HEK293 (cell line): ENCODE data around the gene GALNS.

Experiments
- KLF10 ChIP-seq: fragments of 450-650 bp; IDR thresholded peaks from 2 replicates; pipeline ENCODE4 v1.5.1; 2018; ENCODE audit warnings: missing biosample characterization, mild to moderate bottlenecking, missing genetic modification characterization
- PBX3 ChIP-seq: sonication (generic); formaldehyde crosslinking; IDR thresholded peaks from 2 replicates; pipeline ENCODE4 v1.8.1; 2022; ENCODE audit warnings: mild to moderate bottlenecking, moderate library complexity, missing genetic modification reagents
- REPIN1 ChIP-seq: fragments of 450-650 bp; formaldehyde crosslinking; IDR thresholded peaks from 2 replicates; pipeline ENCODE4 v1.5.1; 2017; ENCODE audit warnings: missing biosample characterization, missing genetic modification characterization, low read depth
- SP2 ChIP-seq: fragments of 450-650 bp; formaldehyde crosslinking; IDR thresholded peaks from 2 replicates; pipeline ENCODE4 v1.5.1; 2016; ENCODE audit warnings: missing biosample characterization, missing genetic modification characterization
- TCF7L2 ChIP-seq: IDR thresholded peaks from 2 replicates; pipeline ENCODE4 v1.6.1; 2011; ENCODE audit warnings: low read depth, mild to moderate bottlenecking, inconsistent platforms, low read length, moderate library complexity, borderline replicate concordance
- ZBTB1 ChIP-seq: fragments of 450-650 bp; formaldehyde crosslinking; IDR thresholded peaks from 2 replicates; pipeline ENCODE4 v1.5.1; 2016; ENCODE audit warnings: missing biosample characterization, missing genetic modification characterization
- ZNF221 ChIP-seq: fragments of 450-650 bp; formaldehyde crosslinking; IDR thresholded peaks from 2 replicates; pipeline ENCODE4 v1.5.1; 2017; ENCODE audit warnings: missing biosample characterization, missing genetic modification characterization, borderline replicate concordance
- ZNF26 ChIP-seq: fragments of 450-650 bp; formaldehyde crosslinking; IDR thresholded peaks from 2 replicates; pipeline ENCODE4 v1.5.1; 2016; ENCODE audit warnings: missing biosample characterization, missing genetic modification characterization
- ZNF274 ChIP-seq, 2 experiments: fragments of 200-500 bp in 1 of 2; fragments of 450-650 bp in 1 of 2; sonication (Bioruptor generic) in 1 of 2; formaldehyde crosslinking in 1 of 2; IDR thresholded peaks; 2 replicates each; pipeline versions ENCODE4 v1.5.1 to v1.6.1; 2014 to 2016; ENCODE audit warnings: borderline replicate concordance in 1 of 2, inconsistent platforms in 1 of 2, low read length in 1 of 2, missing biosample characterization in 1 of 2, missing genetic modification characterization in 1 of 2
- ZNF449 ChIP-seq: fragments of 450-650 bp; formaldehyde crosslinking; IDR thresholded peaks from 2 replicates; pipeline ENCODE4 v1.5.1; 2017; ENCODE audit warnings: missing biosample characterization, mild to moderate bottlenecking, missing genetic modification characterization, moderate library complexity
- ZNF501 ChIP-seq: fragments of 450-650 bp; formaldehyde crosslinking; IDR thresholded peaks from 2 replicates; pipeline ENCODE4 v1.5.1; 2016; ENCODE audit warnings: missing biosample characterization, missing genetic modification characterization
- TF ChIP-seq, protein P1 (sequence below): fragments of 450-650 bp; formaldehyde crosslinking; IDR thresholded peaks from 2 replicates; pipeline ENCODE4 v1.5.1; 2016; ENCODE audit warnings: missing biosample characterization, missing genetic modification characterization

DNA sequence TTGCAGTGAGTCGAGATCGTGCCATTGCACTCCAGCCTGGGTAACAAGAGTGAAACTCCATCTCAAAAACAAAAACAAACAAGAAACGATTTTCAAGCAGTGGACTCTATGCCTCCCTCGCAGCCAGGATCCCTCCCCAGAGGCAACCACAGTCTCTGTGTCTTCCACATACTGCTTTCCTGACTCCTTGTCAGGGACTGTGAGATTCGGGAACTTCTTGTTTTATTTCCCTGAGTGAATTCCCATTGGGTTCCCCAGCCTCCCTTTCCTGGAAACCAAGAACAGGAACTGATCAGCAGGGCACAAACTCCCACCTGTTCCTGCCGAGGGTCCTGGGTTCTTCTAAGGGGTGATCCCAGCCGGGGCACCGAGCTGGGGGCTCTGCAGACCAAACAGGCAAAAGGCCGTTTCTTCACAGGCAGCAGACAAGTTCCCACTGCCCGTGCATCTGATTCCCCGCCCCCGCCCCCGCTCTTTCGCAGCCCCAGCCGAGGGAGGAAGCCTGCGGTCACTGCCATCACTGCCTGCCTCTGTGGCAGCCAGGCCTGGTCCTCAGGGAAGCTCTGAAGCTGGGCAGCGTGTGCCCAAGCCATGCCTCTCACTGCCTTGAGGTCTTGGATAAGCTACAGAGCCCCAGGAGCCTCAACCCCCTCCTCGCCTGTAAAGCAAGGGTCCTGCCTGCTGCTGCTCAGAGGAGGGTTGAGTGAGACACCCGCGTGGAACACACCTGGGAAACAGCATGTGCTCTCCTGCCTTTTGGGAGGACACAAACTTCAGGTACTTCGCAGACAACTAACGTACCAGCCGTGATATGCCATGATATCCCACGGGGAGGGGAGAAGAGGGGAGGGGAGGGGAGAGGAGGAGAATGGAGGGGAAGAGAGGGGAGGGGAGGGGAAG, 66.2 kb downstream of the GALNS start:
- TF ChIP-seq ZNF221 (tag by site-specific recombination): no peak
- TF ChIP-seq, protein P1, sequence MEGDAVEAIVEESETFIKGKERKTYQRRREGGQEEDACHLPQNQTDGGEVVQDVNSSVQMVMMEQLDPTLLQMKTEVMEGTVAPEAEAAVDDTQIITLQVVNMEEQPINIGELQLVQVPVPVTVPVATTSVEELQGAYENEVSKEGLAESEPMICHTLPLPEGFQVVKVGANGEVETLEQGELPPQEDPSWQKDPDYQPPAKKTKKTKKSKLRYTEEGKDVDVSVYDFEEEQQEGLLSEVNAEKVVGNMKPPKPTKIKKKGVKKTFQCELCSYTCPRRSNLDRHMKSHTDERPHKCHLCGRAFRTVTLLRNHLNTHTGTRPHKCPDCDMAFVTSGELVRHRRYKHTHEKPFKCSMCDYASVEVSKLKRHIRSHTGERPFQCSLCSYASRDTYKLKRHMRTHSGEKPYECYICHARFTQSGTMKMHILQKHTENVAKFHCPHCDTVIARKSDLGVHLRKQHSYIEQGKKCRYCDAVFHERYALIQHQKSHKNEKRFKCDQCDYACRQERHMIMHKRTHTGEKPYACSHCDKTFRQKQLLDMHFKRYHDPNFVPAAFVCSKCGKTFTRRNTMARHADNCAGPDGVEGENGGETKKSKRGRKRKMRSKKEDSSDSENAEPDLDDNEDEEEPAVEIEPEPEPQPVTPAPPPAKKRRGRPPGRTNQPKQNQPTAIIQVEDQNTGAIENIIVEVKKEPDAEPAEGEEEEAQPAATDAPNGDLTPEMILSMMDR (tag by site-specific recombination): no peak
- no peak for TF ChIP-seq PBX3
- TF ChIP-seq ZNF274 (IDR thresholded peaks at IDR 0.05; ENCODE audit: low read length): no peak
- no peak for TF ChIP-seq ZNF274 (tag by site-specific recombination; IDR thresholded peaks at IDR 0.05; ENCODE audit: borderline replicate concordance)
- no peak for TF ChIP-seq ZBTB1 (tag by site-specific recombination)
- no peak for TF ChIP-seq KLF10 (tag by site-specific recombination)
- TF ChIP-seq ZNF26 (tag by site-specific recombination): no peak
- no peak for TF ChIP-seq ZNF501 (tag by site-specific recombination)
- no peak for TF ChIP-seq REPIN1 (tag by site-specific recombination)
- no peak for TF ChIP-seq TCF7L2
- no peak for TF ChIP-seq ZNF449
- no peak for TF ChIP-seq SP2 (tag by site-specific recombination)
